T-helper 22 cell (primary cell): ENCODE measurements around the gene C6.
"Not testable (repeated sequence)": the region's sequence is repeated elsewhere in the genome, so short reads cannot be mapped to it uniquely, and the experiment has no call there.

ENCODE experiments used
- DNase-seq: peaks from one replicate; pipeline ENCODE4 v3.0.0-alpha.2; 2020; ENCODE audit warnings: low read depth

The C6 gene

GRCh38 chr5:41213340-41213739 lies at the start of gene C6:
Gene C6, minus strand, starts transcription at chr5:41213532. Its CDS starts 10,302 bp downstream, at chr5:41203230.
- DNase-seq: no peak

- no peak for DNase-seq
These were observed 43.1 kb upstream of the C6 start for GRCh38 chr5:41256400-41256799.

- DNase-seq: no peak
These were observed 39.8 kb upstream of the C6 start for GRCh38 chr5:41253109-41253508.

- DNase-seq: no peak
These were observed 38.7 kb upstream of the C6 start for GRCh38 chr5:41252036-41252435.

GRCh38 chr5:41250351-41250987 lies 37.1 kb upstream of the C6 start:
- no peak for DNase-seq

- DNase-seq: no peak
These were observed 33.8 kb upstream of the C6 start for GRCh38 chr5:41247135-41247534.

- DNase-seq: no peak
These were observed 33.0 kb upstream of the C6 start for GRCh38 chr5:41246376-41246775.

GRCh38 chr5:41243558-41243957 lies 30.2 kb upstream of the C6 start:
- DNase-seq: no peak

GRCh38 chr5:41240985-41241384 lies 27.7 kb upstream of the C6 start:
- DNase-seq: no peak

GRCh38 chr5:41240390-41240789 lies 27.1 kb upstream of the C6 start:
- DNase-seq: no peak

GRCh38 chr5:41234475-41234874 lies 21.1 kb upstream of the C6 start:
- DNase-seq: no peak

- DNase-seq: no peak
These were observed 19.5 kb upstream of the C6 start for GRCh38 chr5:41232797-41233196.

GRCh38 chr5:41230276-41230675 lies 16.9 kb upstream of the C6 start:
- not testable (repeated sequence) for DNase-seq

GRCh38 chr5:41223962-41224361 lies 10.6 kb upstream of the C6 start:
- DNase-seq: no peak

- no peak for DNase-seq
These were observed 6.4 kb upstream of the C6 start for GRCh38 chr5:41219658-41220269.

- no peak for DNase-seq
These were observed 5.8 kb upstream of the C6 start for GRCh38 chr5:41218929-41219657.

GRCh38 chr5:41214182-41214581 lies 850 bp upstream of the C6 start:
- no peak for DNase-seq

- DNase-seq: no peak
These were observed 397 bp downstream of the C6 start for GRCh38 chr5:41212935-41213334.

- DNase-seq: no peak
These were observed 1.9 kb downstream of the C6 start for GRCh38 chr5:41211417-41211816.

GRCh38 chr5:41205475-41205874 lies 7.9 kb downstream of the C6 start:
- not testable (repeated sequence) for DNase-seq

- DNase-seq: no peak
These were observed 10.3 kb downstream of the C6 start for GRCh38 chr5:41203033-41203432.

GRCh38 chr5:41201082-41201772 lies 12.1 kb downstream of the C6 start:
- no peak for DNase-seq

GRCh38 chr5:41200506-41200905 lies 12.8 kb downstream of the C6 start:
- DNase-seq: no peak
